H1 (cell line): ENCODE data around the gene PPIL4. TPM values are rescaled to one million over a fixed set of nuclear protein-coding genes. Genes with fewer than 3 reads are reported as not detected.

ENCODE experiments used
- CTCF ChIA-PET: fragments of 300-600 bp; sonication (Branson Sonifier 250); formaldehyde crosslinking; loops from one replicate; lab custom pipeline; 2021; ENCODE audit not compliant: partially characterized antibody; lab: Charles Lee
- POLR2A ChIA-PET: fragments of 300-600 bp; sonication (Branson Sonifier 250); formaldehyde crosslinking; loops from one replicate; lab custom pipeline; 2021; ENCODE audit warnings: inconsistent platforms; ENCODE audit not compliant: partially characterized antibody; lab: Charles Lee
- DNase-seq, 2 experiments: peaks; one replicate each; pipeline versions ENCODE4 v3.0.0 to v3.0.0-alpha.2; 2010 to 2022; ENCODE audit warnings: low spot score in 2 of 2, low read depth in 1 of 2, mixed read lengths in 1 of 2
- FAIRE-seq: peaks from 2 replicates; lab custom pipeline; 2011; peaks lifted over from hg19 to GRCh38; lab: Jason Lieb, UNC
- H2AFZ ChIP-seq: 2 replicates; pipeline ENCODE4 v1.8.1; 2012; ENCODE audit warnings: low read length, inconsistent platforms
- H2AK5ac ChIP-seq: 2 replicates; pipeline ENCODE4 v1.6.1; 2013; ENCODE audit warnings: low read depth, low read length
- H2BK120ac ChIP-seq: replicated peaks from 2 replicates; pipeline ENCODE3; 2013; ENCODE audit warnings: low read depth, low read length, inconsistent platforms
- H2BK12ac ChIP-seq: 2 replicates; pipeline ENCODE4 v1.6.1; 2013; ENCODE audit warnings: low read depth, low read length
- H2BK15ac ChIP-seq: 2 replicates; pipeline ENCODE4 v1.6.1; 2013; ENCODE audit warnings: low read length
- H2BK20ac ChIP-seq: 2 replicates; pipeline ENCODE4 v1.6.1; 2013; ENCODE audit warnings: low read length
- H2BK5ac ChIP-seq: 2 replicates; pipeline ENCODE4 v1.6.1; 2013; ENCODE audit warnings: low read depth, low read length
- H3K14ac ChIP-seq: 2 replicates; pipeline ENCODE4 v1.6.1; 2013; ENCODE audit warnings: inconsistent platforms; ENCODE audit not compliant: insufficient read length
- H3K18ac ChIP-seq: 2 replicates; pipeline ENCODE4 v1.6.1; 2013; ENCODE audit warnings: low read length; ENCODE audit errors: extremely low read depth
- H3K23ac ChIP-seq: 2 replicates; pipeline ENCODE4 v1.6.1; 2013; ENCODE audit warnings: inconsistent platforms; ENCODE audit not compliant: insufficient read length
- H3K23me2 ChIP-seq: 2 replicates; pipeline ENCODE4 v1.6.1; 2013; ENCODE audit warnings: low read depth, low read length
- H3K27ac ChIP-seq: 2 replicates; pipeline ENCODE4 v1.6.1; 2011; ENCODE audit warnings: low read depth, low read length, inconsistent platforms
- H3K27me3 ChIP-seq, 4 experiments: replicated peaks in 1 of 4; 1 replicate in 1 of 4; 2 replicates in 3 of 4; pipeline versions ENCODE4 v1.6.1 to v1.8.1; 2011 to 2013; ENCODE audit warnings: low read length in 3 of 4, mild to moderate bottlenecking in 3 of 4, inconsistent platforms in 2 of 4, mixed read lengths in 2 of 4, moderate library complexity in 1 of 4; ENCODE audit not compliant: control insufficient read depth in 3 of 4, insufficient read depth in 3 of 4; ENCODE audit errors: extremely low read depth in 1 of 4
- H3K36me3 ChIP-seq, 4 experiments: 2 replicates each; pipeline versions ENCODE4 v1.6.1 to v1.8.1; 2011 to 2013; ENCODE audit warnings: mild to moderate bottlenecking in 4 of 4, low read length in 3 of 4, moderate library complexity in 2 of 4, control low read depth in 1 of 4, inconsistent platforms in 1 of 4; ENCODE audit not compliant: insufficient read depth in 4 of 4, control insufficient read depth in 2 of 4
- H3K4ac ChIP-seq: replicated peaks from 2 replicates; pipeline ENCODE3; 2013; ENCODE audit warnings: low read length, low read depth, mixed read lengths, inconsistent platforms; ENCODE audit not compliant: insufficient read length
- H3K4me1 ChIP-seq, 4 experiments: replicated peaks in 1 of 4; 1 replicate in 1 of 4; 2 replicates in 3 of 4; pipeline versions ENCODE4 v1.6.1 to v1.8.1; 2011 to 2013; ENCODE audit warnings: low read length in 3 of 4, inconsistent platforms in 2 of 4, mixed read lengths in 1 of 4; ENCODE audit not compliant: insufficient read depth in 4 of 4, control insufficient read depth in 3 of 4
- H3K4me2 ChIP-seq, 2 experiments: 2 replicates each; pipeline versions ENCODE4 v1.6.1 to v1.8.1; 2011 to 2013; ENCODE audit warnings: low read depth in 2 of 2, low read length in 2 of 2, control low read depth in 1 of 2, inconsistent platforms in 1 of 2, mild to moderate bottlenecking in 1 of 2; ENCODE audit not compliant: insufficient read depth in 1 of 2
- H3K4me3 ChIP-seq, 4 experiments: fragments of 200-600, 300-600 bp in 1 of 4; sonication (generic), shearing (Covaris generic), sonication (Bioruptor Twin) in 1 of 4; 2 replicates each; pipeline versions ENCODE4 v1.5.1 to v1.8.1; 2011 to 2016; ENCODE audit warnings: low read length in 4 of 4, low read depth in 3 of 4, control low read depth in 2 of 4, inconsistent platforms in 2 of 4, mild to moderate bottlenecking in 2 of 4, mixed read lengths in 1 of 4, moderate library complexity in 1 of 4; ENCODE audit not compliant: insufficient read depth in 2 of 4; ENCODE audit errors: extremely low read depth in 1 of 4
- H3K56ac ChIP-seq: replicated peaks from 2 replicates; pipeline ENCODE3; 2013; ENCODE audit warnings: low read depth, mild to moderate bottlenecking, mixed read lengths, low read length, inconsistent platforms; ENCODE audit not compliant: insufficient read length
- H3K79me1 ChIP-seq: 2 replicates; pipeline ENCODE4 v1.6.1; 2013; ENCODE audit warnings: low read depth, low read length, control low read depth
- H3K79me2 ChIP-seq, 2 experiments: 2 replicates each; pipeline versions ENCODE4 v1.6.1 to v1.8.1; 2012 to 2013; ENCODE audit warnings: low read length in 2 of 2, mild to moderate bottlenecking in 2 of 2, inconsistent platforms in 1 of 2; ENCODE audit not compliant: insufficient read depth in 2 of 2, control insufficient read depth in 1 of 2
- H3K9ac ChIP-seq, 4 experiments: replicated peaks in 1 of 4; 1 replicate in 1 of 4; 2 replicates in 3 of 4; pipeline versions ENCODE4 v1.6.1 to v1.8.1; 2011 to 2013; ENCODE audit warnings: low read depth in 3 of 4, low read length in 3 of 4, control low read depth in 2 of 4, mild to moderate bottlenecking in 2 of 4, moderate library complexity in 2 of 4, inconsistent platforms in 1 of 4; ENCODE audit errors: extremely low read depth in 1 of 4
- H3K9me3 ChIP-seq, 2 experiments: 2 replicates each; pipeline versions ENCODE4 v1.6.1 to v1.8.1; 2012 to 2013; ENCODE audit warnings: mild to moderate bottlenecking in 2 of 2, moderate library complexity in 2 of 2, control low read depth in 1 of 2, inconsistent platforms in 1 of 2, low read depth in 1 of 2, low read length in 1 of 2, mixed read lengths in 1 of 2; ENCODE audit not compliant: insufficient read depth in 2 of 2
- H4K20me1 ChIP-seq, 2 experiments: replicated peaks in 1 of 2; 2 replicates each; pipeline versions ENCODE3 to v1.8.1; 2011 to 2013; ENCODE audit warnings: inconsistent platforms in 2 of 2, low read length in 2 of 2, mild to moderate bottlenecking in 1 of 2; ENCODE audit not compliant: insufficient read depth in 2 of 2, control insufficient read depth in 1 of 2
- H4K5ac ChIP-seq: 2 replicates; pipeline ENCODE4 v1.6.1; 2013; ENCODE audit warnings: low read length, low read depth, mixed read lengths, inconsistent platforms; ENCODE audit not compliant: insufficient read length
- H4K8ac ChIP-seq: 2 replicates; pipeline ENCODE4 v1.8.0; 2013; ENCODE audit warnings: mild to moderate bottlenecking, moderate library complexity, low read length, inconsistent platforms; ENCODE audit not compliant: insufficient read depth; ENCODE audit errors: extremely low read depth
- H4K91ac ChIP-seq: replicated peaks from 2 replicates; pipeline ENCODE3; 2013; ENCODE audit warnings: low read length, mixed read lengths, inconsistent platforms; ENCODE audit not compliant: insufficient read length
- CBX5 ChIP-seq: fragments of 300-800, 300-1000 bp; sonication (generic); IDR thresholded peaks from 2 replicates; pipeline ENCODE4 v1.7.1; 2016; ENCODE audit warnings: antibody characterized with exemption, low read length, low read depth
- CEBPB ChIP-seq: IDR thresholded peaks from 2 replicates; pipeline ENCODE4 v1.6.1; 2012; ENCODE audit warnings: low read depth, low read length
- CHD2 ChIP-seq: IDR thresholded peaks from 2 replicates; pipeline ENCODE4 v1.6.1; 2012; ENCODE audit warnings: low read length, improper control_type of control experiment
- EP300 ChIP-seq, 2 experiments: IDR thresholded peaks; 1 replicate in 1 of 2; 2 replicates in 1 of 2; pipeline ENCODE4 v1.6.1; 2011 to 2012; ENCODE audit warnings: low read depth in 2 of 2, low read length in 2 of 2, mild to moderate bottlenecking in 2 of 2, borderline replicate concordance in 1 of 2, inconsistent platforms in 1 of 2, moderate library complexity in 1 of 2
- KDM1A ChIP-seq: fragments of 200-600, 300-600 bp; sonication (generic); IDR thresholded peaks from 2 replicates; pipeline ENCODE4 v1.7.1; 2016; ENCODE audit warnings: mild to moderate bottlenecking, low read length, borderline replicate concordance
- KDM4A ChIP-seq: IDR thresholded peaks from one replicate; pipeline ENCODE4 v1.7.1; 2012; ENCODE audit warnings: low read depth, mild to moderate bottlenecking, moderate library complexity, low read length, inconsistent platforms; ENCODE audit not compliant: severe bottlenecking
- RNF2 ChIP-seq: fragments of 200-900, 300-1000 bp; sonication (generic); IDR thresholded peaks from 2 replicates; pipeline ENCODE4 v1.7.1; 2016; ENCODE audit warnings: borderline replicate concordance, low read depth, mild to moderate bottlenecking, antibody characterized with exemption, low read length; ENCODE audit not compliant: poor library complexity, severe bottlenecking; ENCODE audit errors: missing control alignments
- SIRT6 ChIP-seq: IDR thresholded peaks from one replicate; pipeline ENCODE4 v1.7.1; 2012; ENCODE audit warnings: low read length, inconsistent platforms
- SIX5 ChIP-seq: IDR thresholded peaks from 2 replicates; pipeline ENCODE4 v1.6.1; 2011; ENCODE audit warnings: mild to moderate bottlenecking, low read depth, low read length
- SUZ12 ChIP-seq: fragments of 200-600 bp; sonication (generic); IDR thresholded peaks from 2 replicates; pipeline ENCODE4 v1.6.1; 2012; ENCODE audit warnings: mild to moderate bottlenecking, inconsistent platforms, low read length, moderate library complexity, mixed read lengths
- TAF7 ChIP-seq: optimal IDR thresholded peaks from 2 replicates; pipeline ENCODE3; 2011; ENCODE audit warnings: low read depth, mild to moderate bottlenecking, inconsistent platforms, low read length, moderate library complexity, borderline replicate concordance
- WGBS, 2 experiments: shearing (Covaris generic) in 1 of 2; methylation state at CpG; one replicate each; pipeline versions ENCODE4 v1.1.6 to v1.1.7; 2013 to 2015; ENCODE audit warnings: low lambda C conversion rate in 2 of 2, mixed read lengths in 2 of 2, inconsistent platforms in 1 of 2, low coverage in 1 of 2, missing lambda C conversion rate in 1 of 2; ENCODE audit not compliant: insufficient replicate concordance in 2 of 2, insufficient coverage in 1 of 2, insufficient read length in 1 of 2; ENCODE audit errors: extremely low coverage in 1 of 2, missing lambda C conversion rate in 1 of 2; 5-methylcytosine and 5-hydroxymethylcytosine counted together
- polyA plus RNA-seq, 7 experiments: library from polyadenylated mRNA; depleted of rRNA in 3 of 7; stranded (reverse) in 5 of 7; unstranded in 2 of 7; fragments of >200 nt in 5 of 7; fragments of 200-250 nt in 2 of 7; gene quantifications; 1 replicate in 5 of 7; 2 replicates in 1 of 7; 4 replicates in 1 of 7; pipeline versions ENCODE4 v1.2.1 to v1.2.3, GENCODE V29; 2011 to 2013; ENCODE audit warnings: missing spikeins in 2 of 7, mixed read lengths in 2 of 7
- total RNA-seq: library from RNA; stranded (reverse); fragmentation: NEBNext Ultra II Directional; extraction: Animal tissue kit (Norgen Biotek cat#: 25700); gene quantifications from 2 replicates; pipeline ENCODE4 v1.2.1, GENCODE V29; 2021

The PPIL4 gene
- total and polyA plus RNA-seq, 2 of the 8 experiments (the other 6 are each of a cell fraction or from before 2014, with no cell fraction given), result 2.0 to 33.2 TPM

GRCh38 chr6:149503872-149504271 lies 42.0 kb downstream of the PPIL4 start:
- H3K27ac ChIP-seq, result no peak overlapping the region
- H2AFZ ChIP-seq, result no peak overlapping the region
- no peaks in the 10 kb centered on the region for H3K79me2 ChIP-seq
- no peaks in the 10 kb centered on the region; a peak in 1 of 7 replicates for H3K4me1 ChIP-seq
- no peaks in the 10 kb centered on the region for H3K9me3 ChIP-seq
- H3K23ac ChIP-seq, result no peak overlapping the region
- no peak overlapping the region for H2BK5ac ChIP-seq
- no peaks in the 10 kb centered on the region for H3K79me1 ChIP-seq
- no peak overlapping the region for H3K18ac ChIP-seq
- H4K5ac ChIP-seq, result no peak overlapping the region
- H3K9ac ChIP-seq, result no peak overlapping the region
- no peaks in the 10 kb centered on the region for H3K27me3 ChIP-seq
- no peak overlapping the region for H3K4me2 ChIP-seq
- H2BK120ac ChIP-seq, result no peak overlapping the region
- H3K14ac ChIP-seq, result no peak overlapping the region
- H3K4ac ChIP-seq, result no peak overlapping the region
- no peak for DNase-seq
- H3K23me2 ChIP-seq, result no peaks in the 10 kb centered on the region
- no peak overlapping the region for H2AK5ac ChIP-seq
- H3K36me3 ChIP-seq, result peaks cover 0 to 10% (median 0%) of the 10 kb centered on the region in 4 experiments; a peak in 1 of 8 replicates
- FAIRE-seq, result no peak
- H3K4me3 ChIP-seq, result no peak overlapping the region
- ChIA-PET POLR2A (no interaction called here), CTCF (interaction anchor here (1.4 to 1.8 kb wide), 2 partner anchors 13 to 24 kb away, joined by 3 to 7 read pairs; no protein-coding TSS in a partner anchor)
- no peaks in the 10 kb centered on the region for H4K20me1 ChIP-seq
- 81% methylated on average over 2 of the region's 2 CpGs; no CpG with 5 or more reads in 1 of the 2 experiments for WGBS, 2 experiments
- no peak overlapping the region for H2BK20ac ChIP-seq
- no peak overlapping the region for H3K56ac ChIP-seq
- no peak overlapping the region for H4K91ac ChIP-seq
- H2BK15ac ChIP-seq, result no peak overlapping the region
- no peak overlapping the region for H4K8ac ChIP-seq
- no peak overlapping the region for H2BK12ac ChIP-seq
- TF ChIP-seq TAF7 (no peak), CEBPB (no peak), SIX5 (no peak), CBX5 (no peak), RNF2 (no peak), SIRT6 (no peak), SUZ12 (no peak), CHD2 (no peak), KDM4A (no peak), EP300 (IDR thresholded peaks at IDR 0.05; ENCODE audit: borderline replicate concordance in 1 of 2, low read depth in 2 of 2, low read length in 2 of 2) (no peak), KDM1A (no peak)
